ENCODE results near the gene CAMK2G.
"Not testable (repeated sequence)": the region's sequence is repeated elsewhere in the genome, so short reads cannot be mapped to it uniquely, and the experiment has no call there.

CAMK2G gene

GRCh38 chr10:73790886-73791625 lies 83.3 kb downstream of the CAMK2G start:
- Histone ChIP-seq H3K4me3 (ENCODE audit: low read length) (no peak overlapping the region), H3K4me1 (ENCODE audit: control insufficient read depth, insufficient read depth, low read length) (peaks cover 2% of the 10 kb centered on the region), H3K27ac (ENCODE audit: low read length) (no peak overlapping the region), H3K27me3 (ENCODE audit: control insufficient read depth, insufficient read depth, low read length) (no peaks in the 10 kb centered on the region), H3K36me3 (ENCODE audit: control insufficient read depth, insufficient read depth, low read length) (peaks cover 29% of the 10 kb centered on the region), H3K9me3 (ENCODE audit: control insufficient read depth, insufficient read depth, low read length) (no peaks in the 10 kb centered on the region)
- no CpG with 5 or more reads among the region's 22 CpGs for WGBS (ENCODE audit: insufficient coverage, insufficient read length)
- DNase-seq (ENCODE audit: low read depth, low spot score) = no peak

- H3K36me3 ChIP-seq (ENCODE audit: control insufficient read depth, insufficient read depth, low read length) = peaks cover 29% of the 10 kb centered on the region
- H3K27ac ChIP-seq (ENCODE audit: low read length) = no peak overlapping the region
- no peak overlapping the region; the same call in 1 of the 2 replicates for H3K4me3 ChIP-seq (ENCODE audit: low read length)
- no peaks in the 10 kb centered on the region for H3K27me3 ChIP-seq (ENCODE audit: control insufficient read depth, insufficient read depth, low read length)
- peaks cover 2% of the 10 kb centered on the region for H3K4me1 ChIP-seq (ENCODE audit: control insufficient read depth, insufficient read depth, low read length)
- DNase-seq (ENCODE audit: low read depth, low spot score) = no peak
- no CpG with 5 or more reads among the region's 10 CpGs for WGBS (ENCODE audit: insufficient coverage, insufficient read length)
- H3K9me3 ChIP-seq (ENCODE audit: control insufficient read depth, insufficient read depth, low read length) = no peaks in the 10 kb centered on the region
Observed at GRCh38 chr10:73789659-73790055, 84.7 kb downstream of the CAMK2G start.

- Histone ChIP-seq H3K4me1 (ENCODE audit: control insufficient read depth, insufficient read depth, low read length) (peaks cover 2% of the 10 kb centered on the region), H3K27me3 (ENCODE audit: control insufficient read depth, insufficient read depth, low read length) (no peaks in the 10 kb centered on the region), H3K36me3 (ENCODE audit: control insufficient read depth, insufficient read depth, low read length) (peaks cover 25% of the 10 kb centered on the region), H3K27ac (ENCODE audit: low read length) (no peak overlapping the region), H3K9me3 (ENCODE audit: control insufficient read depth, insufficient read depth, low read length) (no peaks in the 10 kb centered on the region), H3K4me3 (ENCODE audit: low read length) (no peak overlapping the region; the same call in 1 of the 2 replicates)
- no CpG with 5 or more reads among the region's 17 CpGs for whole genome bisulfite sequencing (ENCODE audit: insufficient coverage, insufficient read length)
- no peak for DNase-seq (ENCODE audit: low read depth, low spot score)
Observed at GRCh38 chr10:73788864-73789658, 85.3 kb downstream of the CAMK2G start.

GRCh38 chr10:73787031-73787800 lies 87.1 kb downstream of the CAMK2G start:
- not testable (repeated sequence) for DNase-seq (ENCODE audit: low read depth, low spot score); H3K4me3 ChIP-seq (ENCODE audit: low read length); H3K9me3 ChIP-seq (ENCODE audit: control insufficient read depth, insufficient read depth, low read length); H3K27me3 ChIP-seq (ENCODE audit: control insufficient read depth, insufficient read depth, low read length); H3K27ac ChIP-seq (ENCODE audit: low read length); H3K4me1 ChIP-seq (ENCODE audit: control insufficient read depth, insufficient read depth, low read length)
- no CpG with 5 or more reads among the region's 21 CpGs for whole genome bisulfite sequencing (ENCODE audit: insufficient coverage, insufficient read length)
- H3K36me3 ChIP-seq (ENCODE audit: control insufficient read depth, insufficient read depth, low read length) = peaks cover 21% of the 10 kb centered on the region

GRCh38 chr10:73786512-73786885 lies 87.9 kb downstream of the CAMK2G start:
- Histone ChIP-seq H3K4me1 (ENCODE audit: control insufficient read depth, insufficient read depth, low read length) (peaks cover 2% of the 10 kb centered on the region; the same call in 1 of the 2 replicates), H3K36me3 (ENCODE audit: control insufficient read depth, insufficient read depth, low read length) (peaks cover 17% of the 10 kb centered on the region), H3K4me3 (ENCODE audit: low read length) (peak overlapping the region; percentile 60; the same call in 1 of the 2 replicates), H3K27me3 (ENCODE audit: control insufficient read depth, insufficient read depth, low read length) (no peaks in the 10 kb centered on the region), H3K27ac (ENCODE audit: low read length) (no peak overlapping the region), H3K9me3 (ENCODE audit: control insufficient read depth, insufficient read depth, low read length) (no peaks in the 10 kb centered on the region)
- no peak for DNase-seq (ENCODE audit: low read depth, low spot score)
- WGBS (ENCODE audit: insufficient coverage, insufficient read length) = no CpG with 5 or more reads among the region's 2 CpGs

- H3K27ac ChIP-seq (ENCODE audit: low read length) = no peak overlapping the region
- H3K4me3 ChIP-seq (ENCODE audit: low read length) = peak overlapping the region; percentile 60; the same call in 1 of the 2 replicates
- no peak for DNase-seq (ENCODE audit: low read depth, low spot score)
- WGBS (ENCODE audit: insufficient coverage, insufficient read length) = no CpG with 5 or more reads among the region's 54 CpGs
- no peaks in the 10 kb centered on the region for H3K27me3 ChIP-seq (ENCODE audit: control insufficient read depth, insufficient read depth, low read length)
- peaks cover 2% of the 10 kb centered on the region; the same call in 1 of the 2 replicates for H3K4me1 ChIP-seq (ENCODE audit: control insufficient read depth, insufficient read depth, low read length)
- peaks cover 11% of the 10 kb centered on the region for H3K36me3 ChIP-seq (ENCODE audit: control insufficient read depth, insufficient read depth, low read length)
- no peaks in the 10 kb centered on the region for H3K9me3 ChIP-seq (ENCODE audit: control insufficient read depth, insufficient read depth, low read length)
Observed at GRCh38 chr10:73785721-73786511, 88.4 kb downstream of the CAMK2G start.

GRCh38 chr10:73785211-73785720 lies 89.1 kb downstream of the CAMK2G start, which contains the start of gene ZSWIM8:
Gene ZSWIM8, plus strand, starts transcription at chr10:73785606. Its CDS starts 273 bp downstream, at chr10:73785879.
- no CpG with 5 or more reads among the region's 36 CpGs for WGBS (ENCODE audit: insufficient coverage, insufficient read length)
- Histone ChIP-seq H3K9me3 (ENCODE audit: control insufficient read depth, insufficient read depth, low read length) (no peaks in the 10 kb centered on the region), H3K4me3 (ENCODE audit: low read length) (peak within 1 kb of the TSS; percentile 60; the same call in 1 of the 2 replicates)

GRCh38 chr10:73782749-73783085 lies 91.6 kb downstream of the CAMK2G start:
- WGBS (ENCODE audit: insufficient coverage, insufficient read length) = no CpG with 5 or more reads among the region's 2 CpGs
- DNase-seq (ENCODE audit: low read depth, low spot score) = no peak
- Histone ChIP-seq H3K27ac (ENCODE audit: low read length) (no peak overlapping the region), H3K27me3 (ENCODE audit: control insufficient read depth, insufficient read depth, low read length) (no peaks in the 10 kb centered on the region), H3K9me3 (ENCODE audit: control insufficient read depth, insufficient read depth, low read length) (no peaks in the 10 kb centered on the region), H3K4me1 (ENCODE audit: control insufficient read depth, insufficient read depth, low read length) (peaks cover 2% of the 10 kb centered on the region; the same call in 1 of the 2 replicates), H3K36me3 (ENCODE audit: control insufficient read depth, insufficient read depth, low read length) (no peaks in the 10 kb centered on the region; the same call in 1 of the 2 replicates), H3K4me3 (ENCODE audit: low read length) (no peak overlapping the region; the same call in 1 of the 2 replicates)

More at GRCh38 chr10:73785211-73785720, 89.1 kb downstream of the CAMK2G start, which contains the start of gene ZSWIM8:
- Histone ChIP-seq H3K4me1 (ENCODE audit: control insufficient read depth, insufficient read depth, low read length) (peaks cover 2% of the 10 kb centered on the region; the same call in 1 of the 2 replicates), H3K27ac (ENCODE audit: low read length) (no peak within 1 kb of the TSS), H3K27me3 (ENCODE audit: control insufficient read depth, insufficient read depth, low read length) (no peaks in the 10 kb centered on the region), H3K36me3 (ENCODE audit: control insufficient read depth, insufficient read depth, low read length) (peaks cover 9% of the 10 kb centered on the region)
- DNase-seq (ENCODE audit: low read depth, low spot score) = peak; percentile 64

GRCh38 chr10:73781879-73782748 lies 92.2 kb downstream of the CAMK2G start, which contains the start of gene CHCHD1:
Gene CHCHD1, plus strand, starts transcription at chr10:73782048. Its CDS starts 28 bp downstream, at chr10:73782076.
- H3K4me3 ChIP-seq (ENCODE audit: low read length) = peak within 1 kb of the TSS; percentile 96
- H3K9me3 ChIP-seq (ENCODE audit: control insufficient read depth, insufficient read depth, low read length) = no peaks in the 10 kb centered on the region
- H3K4me1 ChIP-seq (ENCODE audit: control insufficient read depth, insufficient read depth, low read length) = peaks cover 2% of the 10 kb centered on the region; the same call in 1 of the 2 replicates
- DNase-seq (ENCODE audit: low read depth, low spot score) = peak; percentile 81
- no CpG with 5 or more reads among the region's 57 CpGs for WGBS (ENCODE audit: insufficient coverage, insufficient read length)
- no peak within 1 kb of the TSS for H3K27ac ChIP-seq (ENCODE audit: low read length)
- H3K36me3 ChIP-seq (ENCODE audit: control insufficient read depth, insufficient read depth, low read length) = no peaks in the 10 kb centered on the region; the same call in 1 of the 2 replicates
- no peaks in the 10 kb centered on the region for H3K27me3 ChIP-seq (ENCODE audit: control insufficient read depth, insufficient read depth, low read length)
